Inflammatory macrophage (primary cell): ENCODE measurements around the gene RPL28.

Source experiments
- DNase-seq, 2 donors: peaks; one replicate each; pipeline ENCODE4 v3.0.0-alpha.2; 2020 to 2022

Gene RPL28

DNA sequence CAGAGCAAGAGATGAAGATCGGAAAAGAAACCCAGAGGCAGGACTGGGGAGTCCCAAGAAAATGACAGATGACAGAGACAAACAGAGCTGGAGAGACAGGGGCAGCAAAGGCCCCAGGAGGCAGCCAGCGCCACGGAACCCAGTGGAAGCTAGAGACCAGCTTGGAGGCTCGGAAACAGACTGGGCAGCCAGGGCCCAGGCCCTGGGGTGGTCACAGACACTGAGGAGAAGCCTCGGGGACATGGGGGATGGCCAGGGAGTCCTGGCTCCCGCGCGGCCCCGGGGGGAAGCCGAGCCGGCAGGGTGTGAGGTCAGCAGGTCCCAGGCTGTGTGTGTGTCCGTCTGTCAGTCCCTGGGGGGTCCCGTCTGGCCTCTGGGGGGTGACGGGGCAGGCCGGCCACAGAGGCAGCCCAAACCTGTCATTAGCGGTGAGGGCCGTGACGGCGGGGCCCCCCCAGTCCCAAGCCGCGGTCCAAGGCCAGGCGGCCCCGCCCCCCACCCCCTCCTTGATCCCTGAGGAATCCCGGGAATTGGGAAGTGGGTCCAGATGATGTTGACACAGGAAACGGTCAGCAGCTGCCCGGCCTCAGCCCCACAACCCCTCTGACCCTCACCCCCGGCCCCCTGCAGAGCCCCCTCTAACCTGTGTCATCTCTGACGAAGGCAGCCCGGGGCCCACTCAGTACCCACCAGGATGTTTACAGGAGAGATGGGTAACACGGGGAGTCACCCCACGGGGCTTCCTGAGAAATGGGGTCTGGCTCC lies 11.6 kb upstream of the RPL28 start:
- DNase-seq = no peak

DNA sequence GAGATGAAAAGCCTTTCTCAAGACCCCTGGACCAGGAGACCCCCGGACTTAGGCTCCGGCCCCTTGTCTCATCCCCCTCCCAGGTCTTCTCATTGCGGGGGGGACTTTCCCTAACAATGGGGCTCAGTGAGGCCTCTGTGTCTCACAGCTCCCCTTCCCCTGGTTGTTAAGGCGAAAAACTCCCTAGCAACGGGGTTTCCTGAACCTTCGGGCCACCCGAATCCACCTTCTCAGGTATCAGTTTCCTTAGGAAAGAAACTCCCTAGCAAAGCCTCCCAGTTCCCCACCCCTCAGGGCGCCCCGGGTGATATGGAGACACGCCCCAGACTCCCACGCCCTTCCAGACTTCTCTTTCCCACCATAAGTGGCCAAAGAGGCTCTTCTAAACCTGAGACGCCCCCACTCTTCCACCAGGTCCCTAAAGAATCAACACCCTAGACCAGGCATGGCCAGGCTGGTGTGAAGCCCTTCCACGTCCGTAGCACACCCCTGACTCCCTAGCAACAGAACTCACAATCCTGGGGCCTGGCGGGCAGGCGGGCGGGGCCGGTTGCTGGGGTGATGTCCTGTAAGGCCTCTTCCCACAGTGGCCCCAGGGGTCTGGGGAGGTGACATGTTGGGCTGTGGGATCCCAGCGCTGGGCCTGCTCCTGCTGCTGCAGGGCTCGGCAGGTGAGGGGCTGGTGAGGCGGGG lies 9.3 kb upstream of the RPL28 start, which contains the start of gene TMEM190:
Gene TMEM190 (plus strand): TSS at position 586 of the 693 bp plus-strand sequence. CDS start 28 bp downstream, at position 614.
- DNase-seq = no peak

DNA sequence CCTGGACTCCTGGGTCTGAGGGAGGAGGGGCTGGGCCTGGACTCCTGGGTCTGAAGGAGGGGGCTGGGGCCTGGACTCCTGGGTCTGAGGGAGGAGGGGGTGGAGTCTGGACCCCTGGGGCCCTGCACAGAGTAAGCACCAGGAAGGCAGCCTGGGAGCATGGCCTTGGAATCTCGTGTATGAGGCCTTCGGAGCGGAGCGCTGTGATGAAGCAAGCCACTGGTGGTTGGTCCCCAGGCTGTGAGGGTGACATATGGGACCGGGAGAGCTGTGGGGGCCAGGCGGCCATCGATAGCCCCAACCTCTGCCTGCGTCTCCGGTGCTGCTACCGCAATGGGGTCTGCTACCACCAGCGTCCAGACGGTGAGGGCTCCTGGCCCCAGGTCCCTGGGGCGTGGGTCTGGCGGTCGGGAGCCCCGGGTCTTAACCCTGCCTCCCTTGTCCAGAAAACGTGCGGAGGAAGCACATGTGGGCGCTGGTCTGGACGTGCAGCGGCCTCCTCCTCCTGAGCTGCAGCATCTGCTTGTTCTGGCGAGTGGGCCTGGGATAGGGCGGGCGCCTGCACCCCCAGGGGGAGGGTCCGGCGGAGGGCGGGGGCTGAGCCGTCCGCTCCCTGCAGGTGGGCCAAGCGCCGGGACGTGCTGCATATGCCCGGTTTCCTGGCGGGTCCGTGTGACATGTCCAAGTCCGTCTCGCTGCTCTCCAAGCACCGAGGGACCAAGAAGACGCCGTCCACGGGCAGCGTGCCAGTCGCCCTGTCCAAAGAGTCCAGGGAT lies 8.2 kb upstream of the RPL28 start:
- DNase-seq = no peak

DNA sequence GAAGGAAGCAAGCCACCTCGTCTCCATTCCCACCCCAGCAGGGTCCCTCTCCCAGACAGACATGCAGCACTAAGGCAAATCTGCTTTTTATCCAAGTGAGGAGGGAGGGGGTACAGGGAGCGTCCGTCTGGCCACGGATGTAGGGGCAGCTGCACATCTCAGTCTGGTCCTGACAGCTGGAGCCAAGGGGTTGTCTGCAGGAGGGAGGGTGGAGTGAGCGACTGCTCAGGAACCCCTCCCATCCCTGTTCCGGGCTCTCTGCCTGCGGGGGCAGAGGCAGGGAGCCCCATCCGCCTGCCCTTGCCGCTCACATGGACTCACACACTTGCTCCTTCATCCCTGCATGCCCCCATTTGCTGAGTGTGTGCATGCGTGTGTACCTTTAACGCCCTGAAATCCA lies 6.6 kb upstream of the RPL28 start:
- DNase-seq = no peak

DNA sequence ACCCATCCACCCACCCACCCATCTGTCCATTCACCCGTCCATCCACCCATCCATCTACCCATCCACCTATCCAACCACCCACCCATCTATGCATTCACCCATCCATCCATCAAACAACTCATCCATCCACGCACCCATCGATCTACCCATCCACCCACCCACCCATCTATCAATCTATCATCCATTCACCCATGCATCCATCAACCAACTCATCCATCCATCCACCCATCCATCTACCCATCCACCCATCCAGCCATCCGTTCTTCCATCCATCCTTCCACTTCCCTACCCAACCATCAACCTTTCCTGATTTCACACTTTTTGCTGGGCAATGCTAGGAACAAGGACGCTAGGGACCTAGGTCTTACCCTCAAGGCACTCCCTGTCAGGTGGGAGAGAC lies 3.7 kb upstream of the RPL28 start:
- no peak for DNase-seq

DNA sequence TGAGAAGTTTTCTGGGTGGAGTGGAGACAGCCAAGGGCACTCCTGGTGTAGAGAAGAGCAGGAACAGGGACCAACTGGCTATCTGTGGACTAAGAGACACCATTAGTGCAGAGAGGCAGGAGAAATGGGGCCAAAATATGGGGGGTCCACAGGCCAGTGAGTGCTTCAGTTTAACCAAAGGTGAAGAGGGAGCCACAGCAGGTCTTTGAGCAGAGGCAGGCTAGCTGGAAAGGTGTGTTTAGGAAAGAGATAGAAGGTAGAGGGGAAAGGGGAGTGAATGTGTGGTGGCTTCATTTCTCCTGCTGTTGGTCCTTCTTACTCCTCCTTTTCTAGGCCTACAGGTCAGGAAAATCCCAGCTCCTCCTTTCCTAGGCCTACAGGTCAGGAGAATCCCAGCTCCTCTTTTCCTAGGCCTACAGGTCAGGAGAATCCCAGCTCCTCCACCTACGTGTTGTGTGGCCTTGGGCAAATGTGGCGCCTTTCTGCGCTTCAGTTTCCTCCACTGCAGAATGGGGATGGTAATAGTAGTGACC lies 3.1 kb upstream of the RPL28 start:
- no peak for DNase-seq

DNA sequence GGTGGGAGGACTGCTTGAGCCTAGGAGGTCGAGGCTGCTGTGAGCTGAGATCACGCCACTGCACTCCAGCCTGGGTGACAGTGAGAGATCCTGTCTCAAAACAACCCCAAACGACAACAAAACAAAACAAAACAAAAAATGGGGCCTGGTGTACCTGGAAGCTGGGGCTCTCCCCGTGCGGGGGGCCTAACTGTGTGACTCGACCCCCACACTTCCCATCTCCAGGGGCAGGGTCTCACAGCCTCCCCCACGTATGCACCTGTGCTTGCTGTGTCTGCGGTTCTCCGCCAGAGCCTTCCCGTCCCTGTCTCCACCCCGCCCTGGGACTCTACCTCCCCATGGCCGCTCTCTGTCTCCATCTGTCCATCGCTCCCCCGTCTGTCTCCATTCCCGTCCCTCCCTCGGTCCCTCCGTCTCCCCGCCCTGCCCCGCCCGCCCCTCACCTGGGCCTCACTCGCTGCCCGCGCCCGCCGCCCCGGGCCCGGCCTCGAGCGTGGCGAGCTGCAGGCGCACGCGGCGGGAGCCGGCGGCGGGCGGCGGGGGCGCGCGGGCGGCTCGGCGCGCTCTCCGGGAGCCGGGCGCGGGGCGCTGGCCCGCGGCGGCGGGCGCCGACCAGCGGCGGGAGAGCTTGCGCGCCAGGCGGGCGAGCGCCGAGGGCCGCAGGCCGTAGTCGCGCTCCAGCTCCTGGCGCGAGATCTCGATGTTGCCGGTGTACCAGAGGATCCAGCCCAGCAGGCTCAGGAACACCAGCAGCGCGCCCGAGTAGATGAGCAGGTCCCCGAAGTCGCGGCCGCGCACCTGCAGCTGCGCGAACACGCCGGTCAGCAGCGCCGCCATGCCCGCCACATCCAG lies 2.2 kb upstream of the RPL28 start:
- peak; percentile 43 to 68 for DNase-seq

DNA sequence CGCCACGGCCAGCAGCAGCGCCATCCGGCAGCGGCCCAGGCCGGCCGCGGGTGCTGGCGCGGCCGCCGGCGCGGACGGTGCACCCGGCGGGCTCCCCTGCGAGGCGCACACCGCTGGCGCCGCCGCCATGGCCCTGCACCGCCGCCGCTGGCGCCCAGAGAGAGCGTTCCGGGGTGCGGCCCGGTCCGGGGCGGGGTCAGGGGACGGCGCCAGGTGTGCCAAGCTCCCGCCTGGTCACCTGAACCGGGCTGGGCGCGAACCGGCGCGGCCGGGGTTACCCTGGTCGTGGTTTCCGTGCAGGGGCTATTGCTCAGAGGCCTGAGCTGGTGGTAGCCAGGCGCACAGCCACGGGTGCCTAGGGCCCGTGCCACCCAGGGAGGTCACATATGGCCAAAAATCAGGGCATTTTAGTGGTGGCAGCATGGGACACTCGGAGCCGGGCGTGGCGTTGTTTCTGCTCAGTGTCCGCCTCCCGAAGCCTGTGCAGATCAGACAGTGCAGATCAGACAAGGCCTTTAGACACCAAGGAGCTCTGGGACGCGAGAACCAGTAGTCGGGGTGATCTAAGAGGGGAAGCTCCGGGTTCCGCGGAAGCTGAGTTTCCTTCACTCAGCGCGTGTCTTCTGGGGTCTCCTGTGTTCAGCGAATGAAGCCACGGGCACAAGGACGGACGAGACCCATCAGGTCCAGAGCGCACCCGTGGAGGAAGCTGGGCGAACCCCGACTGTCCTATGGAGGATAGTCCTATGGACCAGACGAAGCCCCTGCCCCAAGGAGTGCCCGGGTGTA lies 1.4 kb upstream of the RPL28 start, which contains the start of gene TMEM238:
Gene TMEM238 (minus strand): TSS at position 162 of the 789 bp plus-strand sequence. CDS start 33 bp downstream, at position 129.
- peak; percentile 29 to 42 for DNase-seq

DNA sequence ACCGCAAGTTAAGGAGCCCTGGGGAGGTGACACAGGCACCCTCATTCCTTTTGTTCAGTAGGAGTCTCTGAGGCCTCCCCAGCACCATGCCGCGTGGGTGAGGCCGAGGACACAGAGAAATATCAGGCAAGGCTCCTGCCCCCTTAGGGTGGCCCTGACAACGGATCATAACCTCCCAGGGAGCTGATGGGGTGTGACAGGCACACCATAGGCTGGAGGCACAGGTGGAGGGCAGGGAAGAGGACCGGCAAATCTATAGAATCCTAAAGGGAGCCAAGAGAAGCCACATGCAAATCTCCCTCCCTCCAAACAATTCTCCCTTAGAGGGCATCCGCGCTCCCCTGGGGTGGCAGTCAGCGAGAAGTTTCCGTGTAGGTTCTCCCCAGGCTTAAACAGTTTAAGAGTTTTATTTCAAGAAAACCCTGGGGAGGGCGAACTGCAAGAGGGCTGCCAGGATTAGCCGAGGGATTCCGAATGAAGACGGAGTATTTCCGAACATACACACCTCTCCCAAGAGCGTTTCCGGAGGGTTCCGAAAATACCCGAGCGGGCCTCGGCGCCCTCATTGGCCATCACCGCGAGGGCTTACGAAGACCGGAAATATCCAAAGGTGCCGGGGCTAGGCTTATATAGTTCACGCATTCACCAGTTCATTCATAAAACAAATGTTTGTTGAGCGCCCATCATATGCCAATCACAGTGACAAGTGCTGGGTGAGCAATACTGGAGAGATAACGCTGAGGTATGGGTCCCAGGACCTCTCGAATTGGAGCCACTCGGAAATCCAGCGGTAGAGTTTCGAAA lies 610 bp upstream of the RPL28 start:
- DNase-seq = peak; percentile 97 to 98

DNA sequence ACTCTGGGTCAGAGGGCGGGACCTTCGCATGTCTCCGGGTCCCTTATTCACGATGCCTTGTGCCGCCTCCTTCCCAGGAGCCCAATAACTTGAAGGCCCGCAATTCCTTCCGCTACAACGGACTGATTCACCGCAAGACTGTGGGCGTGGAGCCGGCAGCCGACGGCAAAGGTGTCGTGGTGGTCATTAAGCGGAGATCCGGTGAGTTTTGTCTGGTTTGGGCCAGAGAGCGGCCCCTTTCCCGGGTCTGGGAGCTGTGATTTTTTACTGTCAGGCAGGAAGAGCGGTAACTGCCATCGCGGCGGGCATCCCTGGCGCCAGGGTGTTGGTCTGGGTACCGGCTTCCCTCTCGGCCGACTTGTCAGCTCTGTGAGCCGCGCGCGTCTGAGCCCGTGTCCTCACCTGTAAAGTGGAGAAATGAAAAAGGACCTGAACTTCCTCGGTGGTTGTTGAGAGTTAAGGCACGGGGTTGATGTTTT lies 800 bp downstream of the RPL28 start:
- no peak for DNase-seq

DNA sequence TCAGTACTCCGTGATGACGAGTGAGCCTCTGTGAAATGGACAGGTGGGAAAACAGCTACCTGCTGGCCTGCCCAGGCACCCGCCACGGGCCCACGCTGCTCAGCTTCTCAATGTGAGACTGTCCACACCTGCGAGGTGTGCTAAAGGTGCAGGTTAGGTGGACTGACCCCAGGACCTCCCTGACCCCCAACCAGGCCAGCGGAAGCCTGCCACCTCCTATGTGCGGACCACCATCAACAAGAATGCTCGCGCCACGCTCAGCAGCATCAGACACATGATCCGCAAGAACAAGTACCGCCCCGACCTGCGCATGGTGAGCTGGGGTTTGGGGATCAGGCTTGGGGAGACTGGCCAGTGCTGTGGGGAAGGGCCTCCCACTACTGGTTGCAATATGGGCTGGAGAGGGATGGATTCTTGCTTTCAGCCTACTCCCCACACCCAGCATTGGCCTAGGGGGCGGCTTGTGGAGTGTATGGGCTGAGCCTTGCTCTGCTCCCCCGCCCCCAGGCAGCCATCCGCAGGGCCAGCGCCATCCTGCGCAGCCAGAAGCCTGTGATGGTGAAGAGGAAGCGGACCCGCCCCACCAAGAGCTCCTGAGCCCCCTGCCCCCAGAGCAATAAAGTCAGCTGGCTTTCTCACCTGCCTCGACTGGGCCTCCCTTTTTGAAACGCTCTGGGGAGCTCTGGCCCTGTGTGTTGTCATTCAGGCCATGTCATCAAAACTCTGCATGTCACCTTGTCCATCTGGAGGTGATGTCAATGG lies 2.2 kb downstream of the RPL28 start:
- DNase-seq = no peak

DNA sequence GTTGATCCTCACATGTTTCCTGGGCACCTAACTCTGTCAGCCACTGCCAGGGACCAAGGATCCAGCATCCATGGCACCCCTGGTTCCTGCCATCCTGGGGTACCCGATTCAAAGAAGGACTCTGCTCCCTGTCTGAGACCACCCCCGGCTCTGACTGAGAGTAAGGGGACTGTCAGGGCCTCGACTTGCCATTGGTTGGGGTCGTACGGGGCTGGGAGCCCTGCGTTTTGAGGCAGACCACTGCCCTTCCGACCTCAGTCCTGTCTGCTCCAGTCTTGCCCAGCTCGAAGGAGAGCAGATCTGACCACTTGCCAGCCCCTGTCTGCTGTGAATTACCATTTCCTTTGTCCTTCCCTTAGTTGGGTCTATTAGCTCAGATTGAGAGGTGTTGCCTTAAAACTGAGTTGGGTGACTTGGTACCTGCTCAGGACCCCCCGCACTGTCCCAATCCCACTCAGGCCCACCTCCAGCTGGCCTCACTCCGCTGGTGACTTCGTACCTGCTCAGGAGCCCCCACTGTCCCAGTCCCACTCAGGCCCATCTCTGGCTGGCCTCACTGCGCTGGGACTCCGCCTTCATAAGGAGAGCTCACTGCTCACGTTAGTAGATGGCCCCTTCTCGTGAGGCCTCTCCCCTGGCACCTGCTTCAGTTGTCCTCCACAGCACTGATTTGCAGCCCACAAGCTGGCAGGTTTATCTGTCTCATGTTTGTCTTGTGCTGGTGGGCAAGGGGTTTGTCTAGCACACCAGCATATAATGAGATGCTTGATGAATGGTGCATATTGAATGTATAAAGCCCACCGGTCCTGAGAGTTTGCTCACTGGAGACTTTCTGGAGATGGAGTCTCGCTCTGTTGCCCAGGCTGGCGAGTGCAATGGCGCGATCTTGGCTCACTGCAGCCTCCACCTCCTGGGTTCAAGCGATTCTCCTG lies 3.9 kb downstream of the RPL28 start:
- DNase-seq = no peak

DNA sequence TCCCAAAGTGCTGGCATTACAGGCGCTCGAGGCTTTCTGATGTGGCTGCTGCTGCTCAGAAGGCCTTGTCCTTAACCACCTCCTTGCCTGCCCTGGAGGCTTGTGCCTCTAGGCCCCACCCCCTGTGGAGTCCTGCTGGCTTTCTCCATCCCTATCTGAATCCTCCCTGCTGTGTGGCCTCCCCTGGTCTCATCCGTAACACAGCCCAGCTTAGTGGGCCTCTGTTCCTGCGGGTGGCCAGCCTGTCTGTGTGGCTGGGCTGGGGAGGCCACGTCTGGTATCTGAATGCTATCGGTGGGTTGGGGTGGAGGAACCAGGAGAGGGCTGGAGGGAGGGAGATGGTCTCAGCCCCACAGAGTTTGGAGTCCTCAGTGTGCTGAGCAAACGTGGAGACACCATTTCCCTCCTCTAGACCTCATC lies 4.7 kb downstream of the RPL28 start:
- no peak for DNase-seq

DNA sequence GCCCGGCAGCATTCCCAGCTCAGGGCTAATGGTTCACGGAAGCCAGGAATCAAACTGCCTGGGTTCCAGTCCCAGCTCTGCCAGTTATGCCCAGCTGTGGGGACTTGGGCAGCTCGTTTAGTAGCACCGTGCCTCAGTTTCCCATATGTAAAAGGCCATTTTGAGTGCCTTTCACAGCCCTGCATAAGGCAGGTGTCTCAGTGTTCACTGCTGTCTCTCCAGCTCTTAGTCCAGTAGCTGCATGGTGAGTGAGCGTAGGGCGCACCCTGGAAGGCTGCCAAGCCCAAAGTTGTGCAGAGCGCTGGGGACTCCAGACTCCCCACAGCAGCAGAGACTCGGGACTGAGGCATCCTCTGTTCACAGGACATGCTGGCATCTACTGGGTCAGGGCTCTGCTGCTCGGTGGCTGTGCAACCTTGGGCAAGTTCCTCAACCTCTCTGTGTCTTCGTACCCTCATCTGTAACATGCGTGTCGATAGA lies 5.5 kb downstream of the RPL28 start:
- no peak for DNase-seq

DNA sequence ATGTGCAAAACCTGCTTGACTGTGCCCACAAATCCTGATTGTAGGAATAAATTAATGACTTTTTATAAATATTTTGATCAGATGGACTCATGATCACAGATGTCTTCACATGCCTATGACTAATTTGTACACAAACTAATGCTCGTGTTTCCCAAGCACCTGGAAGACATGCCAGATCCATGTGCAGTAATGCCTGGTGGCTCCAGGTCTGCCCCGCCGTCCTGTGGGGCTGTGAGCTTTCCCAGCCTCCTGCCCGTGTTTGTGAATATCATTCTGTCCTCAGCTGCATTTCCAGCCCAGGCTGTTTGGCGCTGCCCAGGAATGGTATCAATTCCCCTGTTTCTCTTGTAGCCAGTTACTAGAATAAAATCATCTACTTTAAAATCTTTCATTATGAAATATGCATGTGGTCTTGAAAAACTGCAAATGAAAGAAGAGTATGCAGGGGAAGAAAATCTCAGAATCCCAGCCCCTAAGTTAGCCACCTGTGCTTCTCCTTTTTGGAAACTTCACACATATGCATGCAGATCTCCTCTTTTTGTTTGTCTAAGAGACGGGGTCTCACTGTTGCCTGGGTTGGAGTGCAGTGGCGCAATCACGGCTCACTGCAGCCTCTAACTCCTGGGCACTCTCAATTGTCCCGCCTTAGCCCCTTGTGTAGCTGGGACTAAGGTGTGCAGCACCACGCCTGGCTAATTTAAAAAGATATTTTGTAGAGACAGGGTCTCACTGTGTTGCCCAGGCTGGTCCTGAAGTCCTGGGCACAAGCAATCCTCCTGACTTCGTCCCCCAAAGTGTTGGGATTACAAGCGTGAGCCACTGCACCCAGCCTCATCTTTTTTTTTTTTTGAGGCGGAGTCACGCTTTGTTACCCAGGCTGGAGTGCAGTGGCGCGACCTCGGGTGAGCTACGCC lies 6.2 kb downstream of the RPL28 start:
- DNase-seq = no peak

DNA sequence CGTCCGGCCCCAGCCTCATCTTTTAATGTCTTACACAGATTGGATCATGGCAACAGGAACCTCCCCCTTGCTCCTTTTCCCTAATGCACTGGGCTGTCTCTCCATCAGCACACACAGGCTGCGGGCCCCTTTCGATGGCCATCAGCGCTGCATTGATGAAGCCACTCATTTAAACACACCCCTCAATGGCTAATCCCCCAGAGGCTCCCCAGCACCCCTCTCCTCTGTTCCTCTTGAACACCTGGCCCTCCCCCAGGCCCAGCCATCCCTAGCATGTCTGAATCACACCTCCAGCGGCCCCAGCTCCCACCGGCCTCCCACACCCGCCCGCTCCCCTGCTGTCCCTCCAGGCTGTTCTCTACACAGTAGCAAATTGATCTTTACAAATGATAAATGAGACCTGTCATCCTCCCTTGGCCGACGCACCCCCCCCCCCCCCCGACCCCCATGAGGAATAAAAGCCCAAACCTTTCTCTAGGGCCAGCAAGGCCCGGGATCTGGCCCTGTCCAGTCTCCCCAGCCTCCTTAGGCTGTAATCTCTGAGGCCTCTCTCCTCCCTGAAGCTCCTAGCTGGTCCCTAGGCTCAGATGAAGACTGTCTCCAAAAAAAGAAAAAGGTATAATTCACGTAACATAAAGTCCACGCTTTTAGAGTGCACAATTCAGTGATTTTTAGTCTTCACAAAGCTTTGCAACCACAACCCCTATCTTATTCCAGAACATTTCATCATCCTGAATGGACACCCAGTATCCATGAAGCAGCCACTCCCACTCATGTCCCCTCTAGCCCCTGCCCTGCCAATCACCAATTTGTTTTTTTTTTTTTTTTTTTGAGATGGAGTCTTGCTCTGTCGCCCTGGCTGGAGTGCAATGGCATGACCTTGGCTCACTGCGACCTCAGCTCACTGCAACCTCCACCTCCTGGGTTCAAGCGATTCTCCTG lies 7.4 kb downstream of the RPL28 start:
- no peak for DNase-seq
